HFF-Myc (cell line): ENCODE measurements around the gene CD200R1L.
A peak's percentile ranks its signal among the peaks of the same experiment; 100 is the strongest.

Experiments
- DNase-seq: peaks from one replicate; pipeline ENCODE4 v3.0.0-alpha.2; 2011; ENCODE audit warnings: low read depth; ENCODE audit errors: extremely low read depth
- H3K4me3 ChIP-seq: replicated peaks from 2 replicates; pipeline ENCODE4 v1.5.1; 2011; ENCODE audit warnings: low read depth, mild to moderate bottlenecking, control low read depth, low read length
- TF ChIP-seq, protein P1 (sequence below): IDR thresholded peaks from 2 replicates; pipeline ENCODE4 v1.5.1; 2012; ENCODE audit warnings: mild to moderate bottlenecking, low read depth, low read length, control low read depth; ENCODE audit errors: missing control alignments

The CD200R1L gene

DNA sequence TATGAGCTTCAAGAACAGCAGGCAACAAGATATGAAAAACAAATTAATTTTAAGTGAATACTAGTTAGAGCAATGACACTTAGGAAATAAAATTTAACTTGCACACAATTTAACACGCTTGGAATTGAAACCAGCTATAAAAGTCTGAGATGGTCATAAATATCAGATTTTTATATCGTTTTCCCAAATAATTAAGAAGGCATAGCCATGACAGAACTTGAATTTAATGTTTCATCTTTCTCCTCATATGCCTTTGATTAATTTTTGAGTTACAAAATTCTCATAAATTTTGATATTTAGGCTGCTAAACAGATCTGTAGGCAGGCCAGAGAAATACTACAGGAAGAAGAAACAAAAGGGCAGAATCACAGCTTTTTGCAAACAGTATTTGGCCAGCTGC, 38.5 kb downstream of the CD200R1L start:
- DNase-seq, result no peak
- H3K4me3 ChIP-seq, result no peak overlapping the region
- TF ChIP-seq, protein P1, sequence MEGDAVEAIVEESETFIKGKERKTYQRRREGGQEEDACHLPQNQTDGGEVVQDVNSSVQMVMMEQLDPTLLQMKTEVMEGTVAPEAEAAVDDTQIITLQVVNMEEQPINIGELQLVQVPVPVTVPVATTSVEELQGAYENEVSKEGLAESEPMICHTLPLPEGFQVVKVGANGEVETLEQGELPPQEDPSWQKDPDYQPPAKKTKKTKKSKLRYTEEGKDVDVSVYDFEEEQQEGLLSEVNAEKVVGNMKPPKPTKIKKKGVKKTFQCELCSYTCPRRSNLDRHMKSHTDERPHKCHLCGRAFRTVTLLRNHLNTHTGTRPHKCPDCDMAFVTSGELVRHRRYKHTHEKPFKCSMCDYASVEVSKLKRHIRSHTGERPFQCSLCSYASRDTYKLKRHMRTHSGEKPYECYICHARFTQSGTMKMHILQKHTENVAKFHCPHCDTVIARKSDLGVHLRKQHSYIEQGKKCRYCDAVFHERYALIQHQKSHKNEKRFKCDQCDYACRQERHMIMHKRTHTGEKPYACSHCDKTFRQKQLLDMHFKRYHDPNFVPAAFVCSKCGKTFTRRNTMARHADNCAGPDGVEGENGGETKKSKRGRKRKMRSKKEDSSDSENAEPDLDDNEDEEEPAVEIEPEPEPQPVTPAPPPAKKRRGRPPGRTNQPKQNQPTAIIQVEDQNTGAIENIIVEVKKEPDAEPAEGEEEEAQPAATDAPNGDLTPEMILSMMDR, result no peak

DNA sequence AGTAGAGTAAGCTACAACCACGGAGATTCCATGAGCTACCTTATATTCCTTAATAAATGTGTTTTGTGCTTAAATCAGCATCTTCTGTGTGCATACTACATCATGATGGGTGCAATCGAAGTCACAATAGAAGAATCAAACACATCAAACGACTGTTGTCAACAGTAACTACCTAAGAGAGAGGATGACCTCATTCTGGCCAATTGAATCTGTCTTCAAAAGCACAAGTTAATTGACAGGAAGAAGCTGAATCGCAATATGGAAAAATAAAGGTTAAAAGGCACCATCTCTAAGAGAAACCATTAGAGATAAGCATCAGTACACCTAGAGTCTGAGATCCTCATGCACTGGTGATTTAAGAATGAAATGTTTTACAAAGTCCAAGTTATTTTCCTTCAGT, 39.0 kb downstream of the CD200R1L start:
- no peak overlapping the region for H3K4me3 ChIP-seq
- DNase-seq, result no peak
- TF ChIP-seq, protein P1, result no peak

DNA sequence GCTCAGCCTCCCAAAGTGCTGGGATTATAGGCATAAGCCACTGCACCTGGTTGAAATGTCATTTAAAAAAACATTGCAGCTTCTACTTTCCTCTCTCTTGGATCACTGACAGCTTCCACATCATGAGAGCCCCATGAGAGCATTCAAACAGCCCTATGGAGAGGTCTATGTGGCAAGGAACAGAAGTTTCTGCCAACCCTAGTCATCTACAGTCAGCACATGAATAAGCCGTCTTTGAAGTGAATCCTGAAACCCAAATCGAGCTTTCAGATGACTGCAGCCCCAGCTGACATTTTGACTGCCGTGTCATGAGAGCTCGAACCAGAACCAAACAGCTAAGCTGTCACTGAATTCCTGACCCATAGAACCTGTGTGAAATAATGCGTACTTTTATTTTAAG, 39.8 kb downstream of the CD200R1L start:
- TF ChIP-seq, protein P1, result no peak
- H3K4me3 ChIP-seq, result no peak overlapping the region
- DNase-seq, result no peak

DNA sequence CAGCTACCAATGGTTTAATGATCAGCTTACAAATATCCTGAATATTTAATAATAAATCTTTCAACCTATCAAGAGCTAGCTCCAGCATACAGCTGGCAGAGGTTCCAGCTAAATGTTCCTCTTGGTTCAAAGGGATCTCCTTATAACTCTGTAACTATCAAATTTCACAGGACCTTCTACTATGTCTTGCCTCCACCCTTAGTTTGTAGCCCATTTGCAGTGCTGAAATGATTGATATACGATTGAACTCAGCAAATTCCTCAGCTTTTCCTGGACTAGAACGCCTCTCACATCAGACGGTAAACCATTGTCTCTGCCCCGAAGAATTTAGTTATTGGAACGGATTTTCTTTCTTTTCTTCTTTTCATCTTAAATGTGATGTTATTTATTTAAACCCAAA, 41.5 kb downstream of the CD200R1L start:
- TF ChIP-seq, protein P1, result no peak
- no peak overlapping the region for H3K4me3 ChIP-seq
- no peak for DNase-seq

DNA sequence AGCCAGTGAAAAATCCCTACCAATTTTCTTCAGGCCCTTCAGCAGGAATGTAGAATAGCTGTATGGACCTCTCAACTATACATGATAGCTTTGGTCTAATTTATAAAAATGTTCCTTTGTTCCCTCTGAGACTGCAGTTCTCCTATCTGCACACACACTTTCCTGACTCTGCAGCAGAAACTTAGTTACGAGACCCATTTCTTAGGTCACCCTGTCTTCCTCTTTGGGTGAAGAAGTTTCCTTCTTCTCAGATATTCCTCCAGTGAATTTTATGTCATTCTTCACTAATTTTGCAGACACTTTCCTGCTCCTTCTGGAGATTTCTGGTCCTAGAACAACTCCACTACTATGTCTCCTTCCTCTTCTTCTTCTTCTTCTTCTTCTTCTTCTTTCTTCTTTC, 42.6 kb downstream of the CD200R1L start:
- TF ChIP-seq, protein P1, result no peak
- no peak for DNase-seq
- H3K4me3 ChIP-seq, result no peak overlapping the region

DNA sequence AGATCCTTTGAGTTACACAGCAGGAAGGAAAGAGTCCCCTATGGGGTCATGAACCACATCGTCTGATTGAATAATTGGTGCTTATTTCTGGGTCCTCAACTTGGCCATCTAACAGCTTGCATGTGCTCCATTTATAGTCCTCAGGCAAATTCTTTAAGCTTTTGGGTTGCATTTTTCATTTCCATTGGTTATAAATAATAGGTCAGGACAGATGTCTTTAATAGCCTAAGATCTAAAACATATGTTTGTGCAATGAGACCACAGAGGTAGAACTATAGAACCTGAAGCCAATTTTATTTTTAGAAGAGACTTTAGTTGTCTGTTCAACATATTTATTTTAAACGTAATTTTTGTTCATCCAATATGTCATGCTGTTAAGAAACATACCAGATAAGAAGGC, 43.2 kb downstream of the CD200R1L start:
- TF ChIP-seq, protein P1, result no peak
- no peak overlapping the region for H3K4me3 ChIP-seq

DNA sequence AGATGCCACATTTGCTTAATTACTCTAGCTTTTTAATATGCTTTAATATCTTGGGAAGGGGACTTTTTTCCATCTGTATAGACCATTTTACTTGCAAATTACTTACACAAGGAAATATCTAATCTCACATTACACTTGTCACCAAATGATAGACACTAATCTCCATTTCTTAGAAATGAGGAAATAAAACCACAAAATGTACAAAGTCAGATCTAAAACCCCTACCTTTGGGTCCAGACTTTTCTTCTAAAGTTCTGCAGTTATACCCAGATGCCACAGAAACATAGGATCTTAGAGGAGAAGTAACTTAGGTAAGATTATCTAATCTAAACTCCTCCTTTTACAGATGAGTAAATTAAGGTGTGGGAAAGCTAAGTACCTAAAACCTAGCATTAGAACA, 44.3 kb downstream of the CD200R1L start:
- no peak overlapping the region for H3K4me3 ChIP-seq
- no peak for DNase-seq
- TF ChIP-seq, protein P1, result no peak

More for the DNA sequence above, 43.2 kb downstream of the CD200R1L start:
- peak; percentile 33 for DNase-seq
